HEK293 (cell line): ENCODE data around the gene AMZ1.

Experiments used
- ZFP37 ChIP-seq: fragments of 450-650 bp; formaldehyde crosslinking; IDR thresholded peaks from 2 replicates; pipeline ENCODE4 v1.5.1; 2016; ENCODE audit warnings: missing biosample characterization, missing genetic modification characterization
- ZNF10 ChIP-seq: fragments of 450-650 bp; formaldehyde crosslinking; IDR thresholded peaks from 2 replicates; pipeline ENCODE4 v1.5.1; 2017; ENCODE audit warnings: missing biosample characterization, missing genetic modification characterization
- ZNF274 ChIP-seq, 2 experiments: fragments of 200-500 bp in 1 of 2; fragments of 450-650 bp in 1 of 2; sonication (Bioruptor generic) in 1 of 2; formaldehyde crosslinking in 1 of 2; IDR thresholded peaks; 2 replicates each; pipeline versions ENCODE4 v1.5.1 to v1.6.1; 2014 to 2016; ENCODE audit warnings: borderline replicate concordance in 1 of 2, inconsistent platforms in 1 of 2, low read length in 1 of 2, missing biosample characterization in 1 of 2, missing genetic modification characterization in 1 of 2
- ZNF350 ChIP-seq: fragments of 450-650 bp; formaldehyde crosslinking; IDR thresholded peaks from 2 replicates; pipeline ENCODE4 v1.5.0; 2017; ENCODE audit warnings: missing biosample characterization, mild to moderate bottlenecking, missing genetic modification characterization
- ZNF433 ChIP-seq: fragments of 450-650 bp; formaldehyde crosslinking; IDR thresholded peaks from 2 replicates; pipeline ENCODE4 v1.5.1; 2016; ENCODE audit warnings: missing biosample characterization, missing genetic modification characterization, low read depth
- ZNF585B ChIP-seq: fragments of 450-650 bp; formaldehyde crosslinking; IDR thresholded peaks from 2 replicates; pipeline ENCODE4 v1.5.1; 2016; ENCODE audit warnings: missing biosample characterization, missing genetic modification characterization
- TF ChIP-seq, protein P1 (sequence below): fragments of 450-650 bp; formaldehyde crosslinking; IDR thresholded peaks from 2 replicates; pipeline ENCODE4 v1.5.1; 2016; ENCODE audit warnings: missing biosample characterization, missing genetic modification characterization
- TF ChIP-seq, protein P2 (sequence below): fragments of 450-650 bp; formaldehyde crosslinking; conservative IDR thresholded peaks from 2 replicates; pipeline ENCODE4 v1.5.1; 2016; ENCODE audit warnings: low read depth, missing biosample characterization, missing genetic modification characterization

DNA sequence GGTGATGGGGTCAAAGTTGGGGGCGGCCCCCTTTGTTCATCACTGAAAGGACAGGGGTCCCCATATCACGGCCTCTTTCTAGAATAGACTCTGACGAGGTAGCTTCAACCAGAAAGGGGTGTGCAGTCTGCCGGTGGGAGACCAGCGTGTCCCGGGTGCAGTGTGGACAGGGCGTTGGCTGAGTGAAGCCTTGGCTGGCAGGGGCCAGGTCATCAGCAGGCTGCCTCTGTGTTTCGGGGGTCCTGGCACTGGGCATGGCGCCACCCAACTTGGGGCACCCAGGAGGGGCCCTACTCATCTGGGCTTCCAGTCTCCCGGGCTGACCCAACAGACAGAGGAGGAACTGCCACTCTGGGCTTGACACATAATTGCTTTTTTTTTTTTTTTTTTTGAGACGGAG lies 3.5 kb upstream of the AMZ1 start:
- TF ChIP-seq ZFP37 (tag by site-specific recombination) = no peak
- TF ChIP-seq, protein P1, sequence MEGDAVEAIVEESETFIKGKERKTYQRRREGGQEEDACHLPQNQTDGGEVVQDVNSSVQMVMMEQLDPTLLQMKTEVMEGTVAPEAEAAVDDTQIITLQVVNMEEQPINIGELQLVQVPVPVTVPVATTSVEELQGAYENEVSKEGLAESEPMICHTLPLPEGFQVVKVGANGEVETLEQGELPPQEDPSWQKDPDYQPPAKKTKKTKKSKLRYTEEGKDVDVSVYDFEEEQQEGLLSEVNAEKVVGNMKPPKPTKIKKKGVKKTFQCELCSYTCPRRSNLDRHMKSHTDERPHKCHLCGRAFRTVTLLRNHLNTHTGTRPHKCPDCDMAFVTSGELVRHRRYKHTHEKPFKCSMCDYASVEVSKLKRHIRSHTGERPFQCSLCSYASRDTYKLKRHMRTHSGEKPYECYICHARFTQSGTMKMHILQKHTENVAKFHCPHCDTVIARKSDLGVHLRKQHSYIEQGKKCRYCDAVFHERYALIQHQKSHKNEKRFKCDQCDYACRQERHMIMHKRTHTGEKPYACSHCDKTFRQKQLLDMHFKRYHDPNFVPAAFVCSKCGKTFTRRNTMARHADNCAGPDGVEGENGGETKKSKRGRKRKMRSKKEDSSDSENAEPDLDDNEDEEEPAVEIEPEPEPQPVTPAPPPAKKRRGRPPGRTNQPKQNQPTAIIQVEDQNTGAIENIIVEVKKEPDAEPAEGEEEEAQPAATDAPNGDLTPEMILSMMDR (tag by site-specific recombination) = no peak
- no peak for TF ChIP-seq ZNF274 (IDR thresholded peaks at IDR 0.05; ENCODE audit: low read length)
- TF ChIP-seq ZNF274 (tag by site-specific recombination; IDR thresholded peaks at IDR 0.05; ENCODE audit: borderline replicate concordance) = no peak
- TF ChIP-seq, protein P2, sequence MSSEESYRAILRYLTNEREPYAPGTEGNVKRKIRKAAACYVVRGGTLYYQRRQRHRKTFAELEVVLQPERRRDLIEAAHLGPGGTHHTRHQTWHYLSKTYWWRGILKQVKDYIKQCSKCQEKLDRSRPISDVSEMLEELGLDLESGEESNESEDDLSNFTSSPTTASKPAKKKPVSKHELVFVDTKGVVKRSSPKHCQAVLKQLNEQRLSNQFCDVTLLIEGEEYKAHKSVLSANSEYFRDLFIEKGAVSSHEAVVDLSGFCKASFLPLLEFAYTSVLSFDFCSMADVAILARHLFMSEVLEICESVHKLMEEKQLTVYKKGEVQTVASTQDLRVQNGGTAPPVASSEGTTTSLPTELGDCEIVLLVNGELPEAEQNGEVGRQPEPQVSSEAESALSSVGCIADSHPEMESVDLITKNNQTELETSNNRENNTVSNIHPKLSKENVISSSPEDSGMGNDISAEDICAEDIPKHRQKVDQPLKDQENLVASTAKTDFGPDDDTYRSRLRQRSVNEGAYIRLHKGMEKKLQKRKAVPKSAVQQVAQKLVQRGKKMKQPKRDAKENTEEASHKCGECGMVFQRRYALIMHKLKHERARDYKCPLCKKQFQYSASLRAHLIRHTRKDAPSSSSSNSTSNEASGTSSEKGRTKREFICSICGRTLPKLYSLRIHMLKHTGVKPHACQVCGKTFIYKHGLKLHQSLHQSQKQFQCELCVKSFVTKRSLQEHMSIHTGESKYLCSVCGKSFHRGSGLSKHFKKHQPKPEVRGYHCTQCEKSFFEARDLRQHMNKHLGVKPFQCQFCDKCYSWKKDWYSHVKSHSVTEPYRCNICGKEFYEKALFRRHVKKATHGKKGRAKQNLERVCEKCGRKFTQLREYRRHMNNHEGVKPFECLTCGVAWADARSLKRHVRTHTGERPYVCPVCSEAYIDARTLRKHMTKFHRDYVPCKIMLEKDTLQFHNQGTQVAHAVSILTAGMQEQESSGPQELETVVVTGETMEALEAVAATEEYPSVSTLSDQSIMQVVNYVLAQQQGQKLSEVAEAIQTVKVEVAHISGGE (tag by site-specific recombination) = no peak
- no peak for TF ChIP-seq ZNF10 (tag by site-specific recombination)
- TF ChIP-seq ZNF350 (tag by site-specific recombination) = no peak
- no peak for TF ChIP-seq ZNF585B (tag by site-specific recombination)
- TF ChIP-seq ZNF433 (tag by site-specific recombination) = no peak
